Stimulated activated CD8-positive, alpha-beta memory T cell treated with anti-CD3 and anti-CD28 coated beads, Interleukin-15, amount 100 ng/mL, for 1 hour (primary cell): ENCODE results near the gene ILK.

ENCODE experiments used
- DNase-seq: peaks from one replicate; pipeline ENCODE4 v3.0.0-alpha.2; 2020; ENCODE audit warnings: low read depth

The ILK gene

DNA sequence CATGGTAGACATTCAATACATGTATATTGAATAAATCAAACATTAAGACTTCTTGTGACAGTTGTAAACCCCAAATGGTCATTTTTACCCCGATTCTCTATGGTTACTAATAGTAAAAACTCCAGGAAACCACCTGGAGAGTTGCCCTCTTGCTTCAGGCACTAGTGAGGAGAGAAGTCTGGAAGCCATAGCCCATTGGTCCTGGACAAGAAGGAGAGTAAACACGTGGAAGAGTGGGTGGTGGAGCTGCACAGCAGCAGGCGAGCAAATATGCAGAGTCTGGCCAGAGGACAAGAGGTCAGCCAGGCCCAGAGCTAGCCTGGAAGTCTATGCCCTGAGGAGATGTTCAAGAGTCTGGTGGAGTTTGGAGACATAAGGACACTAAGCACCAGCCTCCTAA lies 34.3 kb downstream of the ILK start:
- no peak for DNase-seq

- DNase-seq, result no peak
Observed at GRCh38 chr11:6638429-6638828, 34.9 kb downstream of the ILK start.

- DNase-seq, result no peak
Observed at GRCh38 chr11:6640036-6640984, 36.7 kb downstream of the ILK start.

DNA sequence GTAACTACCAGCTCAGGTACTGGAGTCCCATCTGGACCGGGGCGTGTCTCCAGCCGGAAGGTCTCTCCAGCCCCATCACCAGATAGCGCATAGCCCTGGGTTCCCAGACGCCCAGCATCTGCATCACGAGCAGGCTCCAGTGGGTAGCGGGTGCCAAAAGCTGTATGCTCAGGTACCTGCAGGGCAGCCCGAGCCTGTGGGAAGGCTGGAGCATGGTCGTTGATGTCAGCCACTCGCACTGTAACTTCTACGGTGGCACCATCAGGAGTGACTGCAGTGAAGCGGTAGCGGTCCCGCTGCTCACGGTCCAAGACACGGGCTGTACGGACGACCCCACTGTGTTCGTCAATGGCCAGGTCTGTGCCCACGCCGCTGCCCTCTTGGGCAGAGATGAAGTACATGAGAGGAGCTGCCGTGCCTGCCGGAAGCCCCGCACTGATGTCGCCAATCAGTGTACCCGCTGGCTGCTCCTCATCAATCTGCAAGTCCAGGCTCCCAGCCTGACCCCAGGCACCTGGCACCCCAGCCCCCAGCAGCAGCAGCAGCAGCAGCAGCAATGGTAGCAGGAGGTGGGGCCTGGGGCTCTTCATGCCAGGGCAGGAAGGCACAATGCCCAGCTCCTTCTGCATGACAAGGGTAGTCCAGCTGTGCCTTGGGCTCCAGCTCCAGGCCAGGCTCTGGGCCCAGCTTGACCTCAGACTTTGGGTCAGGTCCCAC lies 37.6 kb downstream of the ILK start:
- no peak for DNase-seq

- DNase-seq, result no peak
Observed at GRCh38 chr11:6642957-6643356, 39.4 kb downstream of the ILK start.

- no peak for DNase-seq
Observed at GRCh38 chr11:6646071-6646470, 42.5 kb downstream of the ILK start.

- DNase-seq, result no peak
Observed at GRCh38 chr11:6646576-6646917, 43.0 kb downstream of the ILK start.

GRCh38 chr11:6646918-6647679 lies 43.5 kb downstream of the ILK start:
- DNase-seq, result no peak

DNA sequence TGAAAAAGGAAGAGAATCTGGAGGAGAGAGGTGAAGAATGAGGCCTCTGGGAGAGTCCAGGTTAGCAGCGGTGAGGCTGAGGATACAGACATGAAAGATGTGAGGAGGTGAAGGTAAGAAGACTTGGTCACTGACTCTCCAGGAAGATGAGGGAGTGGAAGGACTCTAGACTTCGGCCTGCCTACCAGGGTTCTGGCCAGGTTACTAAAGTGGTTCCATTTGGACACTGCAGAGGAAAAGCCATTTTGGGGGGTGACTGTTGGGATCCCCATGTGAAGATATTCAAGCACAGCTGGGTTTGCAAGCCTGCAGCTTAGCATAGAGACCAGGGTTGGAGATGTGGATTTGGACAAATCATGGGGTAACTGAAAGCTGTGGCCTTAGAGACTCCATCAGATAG lies 44.3 kb downstream of the ILK start:
- no peak for DNase-seq

- DNase-seq, result no peak
Observed at GRCh38 chr11:6648501-6648900, 44.9 kb downstream of the ILK start.

- DNase-seq, result no peak
Observed at GRCh38 chr11:6650104-6650503, 46.5 kb downstream of the ILK start.

- no peak for DNase-seq
Observed at GRCh38 chr11:6650980-6651379, 47.4 kb downstream of the ILK start.

- DNase-seq, result no peak
Observed at GRCh38 chr11:6652182-6652581, 48.6 kb downstream of the ILK start.

DNA sequence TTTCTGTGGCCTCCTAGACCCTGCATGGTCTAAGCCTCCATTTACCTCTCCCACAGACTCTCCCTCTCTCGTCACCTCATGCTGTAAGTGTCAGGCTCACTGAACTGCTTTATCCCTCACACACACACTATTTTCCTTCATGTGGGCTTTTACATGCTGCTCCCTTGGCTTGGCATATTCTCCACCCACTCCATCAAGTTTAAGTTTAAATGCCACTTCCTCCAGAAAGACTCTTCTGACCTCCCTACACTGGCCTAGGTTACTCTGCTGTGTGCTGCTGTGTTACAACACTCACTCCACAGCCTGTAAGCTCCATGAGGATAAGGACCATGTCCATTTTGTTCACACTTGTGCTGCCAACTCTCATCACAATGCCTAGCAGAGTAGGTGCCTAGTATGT lies 49.5 kb downstream of the ILK start:
- no peak for DNase-seq

DNA sequence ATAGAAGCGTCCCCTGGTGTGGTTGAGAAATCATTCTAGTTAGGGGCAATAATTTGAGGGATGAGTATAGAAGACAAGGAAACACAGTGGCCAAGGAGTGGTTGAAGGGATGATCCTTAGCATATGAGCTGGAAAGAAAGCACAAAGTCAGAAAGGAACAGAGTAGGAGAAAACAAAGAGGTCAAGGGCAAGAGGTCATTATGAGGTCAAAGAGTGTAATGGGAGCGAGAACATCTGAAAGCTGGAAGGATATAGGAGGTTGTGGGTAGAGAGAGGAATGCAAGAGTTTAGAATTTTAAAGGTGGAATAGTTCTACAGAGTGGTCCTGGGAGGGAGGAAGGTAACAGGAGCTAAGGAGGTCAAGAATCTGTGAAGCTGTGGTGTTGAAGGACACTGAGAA lies 50.1 kb downstream of the ILK start:
- no peak for DNase-seq

DNA sequence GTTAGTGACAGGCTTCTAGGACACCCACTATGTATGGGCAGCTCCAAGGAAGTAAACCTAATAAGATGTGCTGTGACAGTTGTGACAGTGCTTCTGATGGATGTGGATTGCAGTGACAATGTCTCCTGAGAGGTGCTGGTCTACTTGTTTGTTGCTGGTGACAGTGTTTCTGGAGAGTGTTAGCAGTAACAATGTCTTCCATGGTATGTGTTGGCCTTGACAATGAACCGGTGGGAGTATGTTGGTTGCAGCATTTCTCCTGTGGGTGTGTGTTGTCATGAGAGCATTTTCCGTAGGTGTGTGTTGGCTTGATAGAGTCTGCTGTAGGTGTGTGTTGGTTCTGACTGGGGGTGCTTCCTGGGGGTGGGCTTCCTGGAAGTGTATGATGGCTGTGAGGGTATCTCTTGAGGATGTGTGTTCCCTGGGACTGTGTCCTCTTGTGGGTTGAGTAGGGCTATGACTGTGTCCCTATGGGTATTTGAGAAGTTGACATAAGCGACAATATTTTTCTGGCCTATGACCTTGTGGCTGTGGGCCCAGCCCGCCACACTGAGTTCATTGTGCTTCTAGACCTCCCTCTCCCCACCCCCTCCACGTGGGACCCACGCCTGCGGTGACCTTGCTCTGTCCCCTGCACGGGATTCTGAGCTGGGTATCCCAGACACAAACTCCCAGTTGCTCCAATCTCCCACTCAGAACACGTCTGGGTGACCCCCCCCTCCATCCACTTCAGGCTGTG lies 50.9 kb downstream of the ILK start:
- DNase-seq, result no peak

DNA sequence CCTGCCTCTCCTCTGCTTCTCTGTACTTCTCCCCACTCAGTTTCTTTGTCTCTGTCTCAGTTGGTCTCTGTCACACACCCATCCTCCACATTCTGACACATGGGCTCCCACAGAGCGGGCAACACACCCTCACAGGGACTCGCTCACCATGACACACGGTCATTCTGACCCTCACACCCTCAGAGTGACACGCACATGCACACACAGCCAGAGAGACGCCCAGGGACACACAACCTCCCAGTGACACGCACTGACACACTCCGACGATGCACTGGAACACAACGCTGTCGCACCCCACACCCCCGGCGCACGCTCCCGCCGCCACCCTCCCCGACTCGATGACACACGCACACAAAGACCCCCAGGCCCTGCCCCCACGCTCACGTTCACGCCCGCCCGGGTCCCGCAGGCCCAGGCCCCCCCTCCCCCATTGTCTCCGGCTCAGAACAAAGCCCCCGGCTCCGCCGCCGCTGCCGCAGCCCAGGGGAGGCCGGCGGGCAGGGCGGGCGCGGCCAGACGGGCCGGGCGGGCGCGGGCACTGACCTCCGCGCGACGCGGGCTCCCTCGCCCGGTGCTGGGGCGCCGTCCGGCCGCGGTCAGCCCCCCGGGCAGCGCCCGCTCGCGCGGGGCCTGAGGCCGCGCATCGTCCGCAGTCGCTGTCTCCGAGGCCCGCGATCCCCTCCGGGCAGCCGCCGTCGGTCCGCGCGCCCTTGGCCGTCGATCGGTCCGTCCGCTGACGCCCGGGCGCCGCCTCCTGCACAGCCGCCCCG lies 51.6 kb downstream of the ILK start:
- DNase-seq, result no peak

- DNase-seq, result no peak
Observed at GRCh38 chr11:6655790-6656583, 52.4 kb downstream of the ILK start, which contains the start of gene DCHS1. Gene DCHS1 (minus strand): TSS chr11:6655809. CDS start chr11:6641613, 14,196 bp downstream.

- no peak for DNase-seq
Observed at GRCh38 chr11:6656584-6656915, 53.0 kb downstream of the ILK start.

GRCh38 chr11:6656936-6657335 lies 53.4 kb downstream of the ILK start:
- no peak for DNase-seq
